GM23338 (cell line): ENCODE results near the gene PSMB2. TPM values are rescaled to one million over a fixed set of nuclear protein-coding genes. Genes with fewer than 3 reads are reported as not detected.

ENCODE experiments used
- EZH2phosphoT487 ChIP-seq: fragments of 200-600 bp; sonication (generic); IDR thresholded peaks from one replicate; pipeline ENCODE4 v1.8.1; 2018; ENCODE audit warnings: antibody characterized with exemption; ENCODE audit not compliant: unreplicated experiment
- NANOG ChIP-seq: IDR thresholded peaks from 2 replicates; pipeline ENCODE4 v1.6.1; 2016; ENCODE audit warnings: antibody characterized with exemption, borderline replicate concordance
- POLR2AphosphoS5 ChIP-seq: IDR thresholded peaks from 2 replicates; pipeline ENCODE4 v1.6.1; 2016; ENCODE audit warnings: antibody characterized with exemption, low read depth
- REST ChIP-seq: IDR thresholded peaks from one replicate; pipeline ENCODE4 v1.6.1; 2018; ENCODE audit warnings: antibody characterized with exemption; ENCODE audit not compliant: unreplicated experiment
- STAT1 ChIP-seq: IDR thresholded peaks from one replicate; pipeline ENCODE4 v1.6.1; 2016; ENCODE audit warnings: antibody characterized with exemption; ENCODE audit not compliant: unreplicated experiment
- ZNF331 ChIP-seq: fragments of 250-450 bp; sonication (Bioruptor Pico); IDR thresholded peaks from 2 replicates; pipeline ENCODE4 v1.5.0; 2020; ENCODE audit warnings: low read depth, mild to moderate bottlenecking, moderate library complexity
- ZNF462 ChIP-seq: fragments of 250-450 bp; sonication (Bioruptor Pico); IDR thresholded peaks from 2 replicates; pipeline ENCODE4 v1.5.0; 2020; ENCODE audit warnings: mild to moderate bottlenecking, moderate library complexity
- polyA plus RNA-seq: library from polyadenylated mRNA; unstranded; fragments of >200 nt; fragmentation: Nextera tagmentation; extraction: Ambion mirVana; gene quantifications from 2 replicates; pipeline ENCODE4 v1.2.1, GENCODE V29; 2016
- total RNA-seq: library from RNA; depleted of rRNA; stranded (reverse); fragments of >200 nt; shearing (Covaris generic); gene quantifications from 2 replicates; pipeline ENCODE4 v1.2.3, GENCODE V29; 2014

The PSMB2 gene
- total and polyA plus RNA-seq, 2 experiments from 2014 or later = 68.2 to 147 TPM

- no peak for TF ChIP-seq ZNF462
- no peak for TF ChIP-seq STAT1
- no peak for TF ChIP-seq REST
- no peak for TF ChIP-seq POLR2AphosphoS5
- no peak for TF ChIP-seq EZH2phosphoT487
- no peak for TF ChIP-seq NANOG
- no peak for TF ChIP-seq ZNF331 (CRISPR knock-in tag)
Observed at GRCh38 chr1:35567947-35568558, 73.3 kb downstream of the PSMB2 start (continued).
